SK-N-MC (cell line): ENCODE results near the gene MARCHF4.

Source experiments
- EZH2 ChIP-seq: fragments of 200-600 bp; sonication (generic); IDR thresholded peaks from one replicate; pipeline ENCODE4 v1.6.1; 2017; ENCODE audit warnings: antibody characterized with exemption
- FOXP2 ChIP-seq: optimal IDR thresholded peaks from 2 replicates; pipeline ENCODE3; 2011; ENCODE audit warnings: mild to moderate bottlenecking, moderate library complexity; ENCODE audit not compliant: insufficient read depth; ENCODE audit errors: extremely low read length, control extremely low read depth
- POLR2AphosphoS5 ChIP-seq: IDR thresholded peaks from 2 replicates; pipeline ENCODE4 v1.6.1; 2012; ENCODE audit warnings: mild to moderate bottlenecking, low read depth, low read length, borderline replicate concordance

GRCh38 chr2:216344206-216344949, 27.9 kb downstream of the MARCHF4 start:
- TF ChIP-seq POLR2AphosphoS5 (no peak), EZH2 (no peak), FOXP2 (no peak)
